ENCODE results near the gene CAMTA2. TPM values are rescaled to one million over a fixed set of nuclear protein-coding genes. Genes with fewer than 3 reads are reported as not detected.

CAMTA2 gene
- total and polyA plus RNA-seq, 4 donors = 7.8 to 17.6 (median 12.0) TPM

- H3K9ac ChIP-seq (ENCODE audit: low read depth in 1 of 2, low read length in 2 of 2) = no peak overlapping the region
- H3K27ac ChIP-seq (ENCODE audit: low read depth in 1 of 2, low read length in 2 of 2) = no peak overlapping the region
- H3K9me3 ChIP-seq (ENCODE audit: control insufficient read depth in 4 of 4, low read length in 3 of 4) = no peaks in the 10 kb centered on the region
- H3K4me3 ChIP-seq (ENCODE audit: low read depth in 1 of 3, low read length in 3 of 3) = no peak overlapping the region
- WGBS = 96% methylated on average over 3 of the region's 3 CpGs
- no peaks in the 10 kb centered on the region for H3K27me3 ChIP-seq (ENCODE audit: control insufficient read depth in 4 of 4, insufficient read depth in 4 of 4, low read length in 3 of 4)
- peaks cover 8 to 37% (median 25%) of the 10 kb centered on the region in 4 donors for H3K4me1 ChIP-seq (ENCODE audit: control insufficient read depth in 4 of 4, insufficient read depth in 4 of 4, low read length in 3 of 4)
- no peak for DNase-seq (ENCODE audit: low spot score)
- peaks cover 1 to 15% (median 5%) of the 10 kb centered on the region in 4 donors for H3K36me3 ChIP-seq (ENCODE audit: control insufficient read depth in 4 of 4, insufficient read depth in 3 of 4, low read depth in 1 of 4, low read length in 3 of 4)
- TF ChIP-seq FOXA1 (IDR thresholded peaks at IDR 0.05) (no peak), HNF4A (conservative IDR thresholded peaks at IDR 0.05) (no peak), HNF4G (IDR thresholded peaks at IDR 0.05) (no peak), CTCF (IDR thresholded peaks at IDR 0.05; ENCODE audit: low read depth, low read length, missing input control) (no peak), RAD21 (IDR thresholded peaks at IDR 0.05) (no peak), YY1 (IDR thresholded peaks at IDR 0.05) (no peak), JUND (IDR thresholded peaks at IDR 0.05) (no peak), EGR1 (IDR thresholded peaks at IDR 0.05; ENCODE audit: low read depth in 2 of 2) (no peak), GABPA (IDR thresholded peaks at IDR 0.05 in 1 of 2, conservative IDR thresholded peaks at IDR 0.05 in 1 of 2) (no peak), RXRA (IDR thresholded peaks at IDR 0.05) (no peak), TAF1 (conservative IDR thresholded peaks at IDR 0.05) (no peak), SP1 (IDR thresholded peaks at IDR 0.05) (no peak), NR2F2 (IDR thresholded peaks at IDR 0.05) (no peak), REST (IDR thresholded peaks at IDR 0.05) (no peak), ZBTB33 (IDR thresholded peaks at IDR 0.05) (no peak), MAX (IDR thresholded peaks at IDR 0.05) (no peak), ATF3 (IDR thresholded peaks at IDR 0.05) (no peak), FOXA2 (IDR thresholded peaks at IDR 0.05) (no peak)
Measured at GRCh38 chr17:4936436-4936835, 51.0 kb downstream of the CAMTA2 start.

Measured in liver (tissue), 9 donors.